ENCODE measurements around the gene KRTAP4-11.
"Not testable (repeated sequence)": the region's sequence is repeated elsewhere in the genome, so short reads cannot be mapped to it uniquely, and the experiment has no call there.

KRTAP4-11 gene

GRCh38 chr17:41127371-41127770 lies 9.2 kb upstream of the KRTAP4-11 start:
- no peak for ATAC-seq
- TF ChIP-seq TOX (CRISPR knock-in tag; IDR thresholded peaks at IDR 0.05; ENCODE audit: borderline replicate concordance) (no peak), ZFP3 (CRISPR knock-in tag; IDR thresholded peaks at IDR 0.05) (no peak)

GRCh38 chr17:41126412-41126811 lies 8.2 kb upstream of the KRTAP4-11 start:
- TF ChIP-seq ZNF565 (CRISPR knock-in tag; conservative IDR thresholded peaks at IDR 0.05; ENCODE audit: low read depth) (no peak), ZNF70 (CRISPR knock-in tag; IDR thresholded peaks at IDR 0.05) (no peak), ZFP3 (CRISPR knock-in tag; IDR thresholded peaks at IDR 0.05) (no peak), SNAI2 (CRISPR knock-in tag; IDR thresholded peaks at IDR 0.05) (no peak), OSR1 (CRISPR knock-in tag; IDR thresholded peaks at IDR 0.05) (no peak), RARB (CRISPR knock-in tag; IDR thresholded peaks at IDR 0.05) (no peak), TOX (CRISPR knock-in tag; IDR thresholded peaks at IDR 0.05; ENCODE audit: borderline replicate concordance) (no peak), ISL1 (CRISPR knock-in tag; IDR thresholded peaks at IDR 0.05) (no peak), CREB5 (CRISPR knock-in tag; IDR thresholded peaks at IDR 0.05; ENCODE audit: low read depth) (no peak), PPARA (CRISPR knock-in tag; IDR thresholded peaks at IDR 0.05; ENCODE audit: borderline replicate concordance) (no peak), ESRRG (CRISPR knock-in tag; IDR thresholded peaks at IDR 0.05) (no peak), ZC3H10 (CRISPR knock-in tag; IDR thresholded peaks at IDR 0.05) (no peak), CSDC2 (CRISPR knock-in tag; IDR thresholded peaks at IDR 0.05) (no peak)
- no peak for ATAC-seq

GRCh38 chr17:41125064-41125463 lies 6.9 kb upstream of the KRTAP4-11 start:
- ATAC-seq = no peak
- TF ChIP-seq PPARA (CRISPR knock-in tag; IDR thresholded peaks at IDR 0.05; ENCODE audit: borderline replicate concordance) = no peak
- TF ChIP-seq ZC3H10 (CRISPR knock-in tag; IDR thresholded peaks at IDR 0.05) = no peak

- ATAC-seq = not testable (repeated sequence)
Observed at GRCh38 chr17:41123991-41124371, 5.8 kb upstream of the KRTAP4-11 start, which contains the start of gene KRTAP4-12. TSS of gene KRTAP4-12 (minus strand) at chr17:41124182. CDS start at chr17:41124122, 60 bp downstream.

GRCh38 chr17:41123292-41123990 lies 5.3 kb upstream of the KRTAP4-11 start:
- not testable (repeated sequence) for ATAC-seq

GRCh38 chr17:41121742-41122141 lies 3.6 kb upstream of the KRTAP4-11 start:
- TF ChIP-seq TOX (CRISPR knock-in tag; IDR thresholded peaks at IDR 0.05; ENCODE audit: borderline replicate concordance) = no peak
- no peak for ATAC-seq

GRCh38 chr17:41119696-41120690 lies 1.8 kb upstream of the KRTAP4-11 start:
- ATAC-seq = not testable (repeated sequence)

GRCh38 chr17:41118721-41119120 lies 548 bp upstream of the KRTAP4-11 start:
- TF ChIP-seq ARNTL (CRISPR knock-in tag; IDR thresholded peaks at IDR 0.05; ENCODE audit: borderline replicate concordance, low read depth) = no peak
- TF ChIP-seq CSDC2 (CRISPR knock-in tag; IDR thresholded peaks at IDR 0.05) = no peak
- TF ChIP-seq ZNF70 (CRISPR knock-in tag; IDR thresholded peaks at IDR 0.05) = no peak
- no peak for TF ChIP-seq OSR1 (CRISPR knock-in tag; IDR thresholded peaks at IDR 0.05)
- TF ChIP-seq ZFP3 (CRISPR knock-in tag; IDR thresholded peaks at IDR 0.05) = no peak
- TF ChIP-seq POU6F1 (CRISPR knock-in tag; IDR thresholded peaks at IDR 0.05; ENCODE audit: borderline replicate concordance, low read depth) = no peak
- TF ChIP-seq ISL1 (CRISPR knock-in tag; IDR thresholded peaks at IDR 0.05) = no peak
- TF ChIP-seq BACH2 (CRISPR knock-in tag; IDR thresholded peaks at IDR 0.05; ENCODE audit: borderline replicate concordance) = no peak
- no peak for TF ChIP-seq TCF4 (CRISPR knock-in tag; IDR thresholded peaks at IDR 0.05; ENCODE audit: borderline replicate concordance)
- no peak for TF ChIP-seq PPARA (CRISPR knock-in tag; IDR thresholded peaks at IDR 0.05; ENCODE audit: borderline replicate concordance)
- no peak for TF ChIP-seq GLIS3 (CRISPR knock-in tag; IDR thresholded peaks at IDR 0.05)
- TF ChIP-seq TOX (CRISPR knock-in tag; IDR thresholded peaks at IDR 0.05; ENCODE audit: borderline replicate concordance) = no peak
- no peak for TF ChIP-seq ZFP30 (CRISPR knock-in tag; IDR thresholded peaks at IDR 0.05)
- no peak for TF ChIP-seq TSHZ2 (CRISPR knock-in tag; IDR thresholded peaks at IDR 0.05)
- no peak for TF ChIP-seq ESRRG (CRISPR knock-in tag; IDR thresholded peaks at IDR 0.05)
- ATAC-seq = no peak
